Neutrophil (primary cell): Measurements from ENCODE around the gene PTPRN2.

Source experiments
- H3K27ac ChIP-seq: fragments of 200-600 bp; sonication (generic); 2 replicates; pipeline ENCODE4 v1.5.1; 2016; ENCODE audit warnings: mild to moderate bottlenecking, moderate library complexity
- H3K27me3 ChIP-seq: fragments of 200-600 bp; sonication (generic); 2 replicates; pipeline ENCODE4 v1.6.0; 2016; ENCODE audit warnings: mild to moderate bottlenecking
- H3K36me3 ChIP-seq: fragments of 200-600 bp; sonication (generic); 2 replicates; pipeline ENCODE4 v1.5.1; 2017
- H3K4me1 ChIP-seq, 2 experiments: fragments of 200-600 bp in 1 of 2; sonication (generic) in 1 of 2; 1 replicate in 1 of 2; 2 replicates in 1 of 2; pipeline versions ENCODE4 v1.5.1 to v1.6.1; 2013 to 2016; ENCODE audit warnings: low read depth in 1 of 2, low read length in 1 of 2, mild to moderate bottlenecking in 1 of 2, moderate library complexity in 1 of 2; ENCODE audit not compliant: control insufficient read depth in 1 of 2, insufficient read depth in 1 of 2
- H3K4me3 ChIP-seq, 2 experiments: fragments of 200-600 bp in 1 of 2; sonication (generic) in 1 of 2; 1 replicate in 1 of 2; 2 replicates in 1 of 2; pipeline ENCODE4 v1.5.1; 2013 to 2016; ENCODE audit warnings: low read depth in 1 of 2, low read length in 1 of 2, mild to moderate bottlenecking in 1 of 2, moderate library complexity in 1 of 2
- H3K9me3 ChIP-seq: fragments of 200-600 bp; sonication (generic); 2 replicates; pipeline ENCODE4 v1.5.1; 2016
- CTCF ChIP-seq: fragments of 200-600 bp; sonication (generic); IDR thresholded peaks from 2 replicates; pipeline ENCODE4 v1.5.1; 2016; ENCODE audit warnings: antibody characterized with exemption

PTPRN2 gene

GRCh38 chr7:158051776-158052175 is 535.8 kb downstream of the PTPRN2 start:
- Histone ChIP-seq H3K4me3 (no peak overlapping the region), H3K27me3 (no peaks in the 10 kb centered on the region), H3K9me3 (no peaks in the 10 kb centered on the region), H3K27ac (no peak overlapping the region), H3K36me3 (no peaks in the 10 kb centered on the region), H3K4me1 (no peaks in the 10 kb centered on the region)
- TF ChIP-seq CTCF, result no peak

- Histone ChIP-seq H3K4me1 (no peaks in the 10 kb centered on the region), H3K36me3 (no peaks in the 10 kb centered on the region), H3K4me3 (no peak overlapping the region), H3K27me3 (no peaks in the 10 kb centered on the region), H3K9me3 (no peaks in the 10 kb centered on the region), H3K27ac (no peak overlapping the region)
- TF ChIP-seq CTCF, result no peak
Observed at GRCh38 chr7:158050978-158051651, 536.5 kb downstream of the PTPRN2 start.

GRCh38 chr7:158050441-158050977 is 537.1 kb downstream of the PTPRN2 start:
- no peaks in the 10 kb centered on the region for H3K36me3 ChIP-seq
- H3K9me3 ChIP-seq, result no peaks in the 10 kb centered on the region
- H3K27ac ChIP-seq, result no peak overlapping the region
- H3K27me3 ChIP-seq, result no peaks in the 10 kb centered on the region
- no peak for TF ChIP-seq CTCF
- no peak overlapping the region for H3K4me3 ChIP-seq
- no peaks in the 10 kb centered on the region for H3K4me1 ChIP-seq

- no peak overlapping the region for H3K4me3 ChIP-seq
- no peaks in the 10 kb centered on the region for H3K36me3 ChIP-seq
- no peaks in the 10 kb centered on the region for H3K27me3 ChIP-seq
- H3K4me1 ChIP-seq, result no peaks in the 10 kb centered on the region
- no peak for TF ChIP-seq CTCF
- no peaks in the 10 kb centered on the region for H3K9me3 ChIP-seq
- H3K27ac ChIP-seq, result no peak overlapping the region
Observed at GRCh38 chr7:158049271-158049670, 538.4 kb downstream of the PTPRN2 start.

GRCh38 chr7:158048569-158048968 is 539.1 kb downstream of the PTPRN2 start:
- Histone ChIP-seq H3K36me3 (no peaks in the 10 kb centered on the region), H3K27me3 (no peaks in the 10 kb centered on the region), H3K27ac (no peak overlapping the region), H3K4me1 (no peaks in the 10 kb centered on the region), H3K4me3 (no peak overlapping the region), H3K9me3 (no peaks in the 10 kb centered on the region)
- TF ChIP-seq CTCF, result no peak
